ENCODE measurements around the gene ANKRD44. TPM values are rescaled to one million over a fixed set of nuclear protein-coding genes. Genes with fewer than 3 reads are reported as not detected.
"Not testable (repeated sequence)": the region's sequence is repeated elsewhere in the genome, so short reads cannot be mapped to it uniquely, and the experiment has no call there.

ANKRD44 gene
- total and polyA plus RNA-seq, 4 donors: 25.9 to 63.5 (median 31.5) TPM

DNA sequence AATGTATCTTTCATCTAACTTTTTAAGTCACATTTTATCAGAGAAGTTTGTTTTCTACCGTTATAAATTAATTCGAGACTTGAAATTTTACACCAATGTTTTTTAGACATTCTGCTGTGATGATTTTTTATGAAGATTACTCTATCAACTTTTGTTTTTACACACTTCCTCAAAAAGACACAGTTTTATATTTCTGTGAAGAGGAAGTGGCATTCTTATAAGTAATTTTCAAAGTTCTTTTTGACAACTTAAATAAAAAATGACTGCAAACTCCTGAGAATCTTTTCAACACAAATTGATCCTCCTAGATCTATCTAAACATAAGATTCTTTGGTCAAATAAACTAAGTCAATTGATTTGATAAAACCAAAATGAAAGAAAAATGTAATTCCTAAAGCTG is 13.7 kb downstream of the ANKRD44 start:
- DNase-seq (ENCODE audit: low read depth in 4 of 6, low spot score in 6 of 6): no peak
- Histone ChIP-seq H3K27me3 (ENCODE audit: control insufficient read depth, insufficient read depth, low read length) (no peaks in the 10 kb centered on the region), H3K36me3 (ENCODE audit: control insufficient read depth, insufficient read depth, low read length) (no peaks in the 10 kb centered on the region), H3K9me3 (ENCODE audit: control insufficient read depth, insufficient read depth, low read length) (no peaks in the 10 kb centered on the region), H3K27ac (ENCODE audit: low read depth, low read length) (no peak overlapping the region), H3K4me1 (ENCODE audit: control insufficient read depth, insufficient read depth, low read length) (no peaks in the 10 kb centered on the region), H3K4me3 (ENCODE audit: low read depth, low read length) (no peak overlapping the region)
- no CpG with 5 or more reads among the region's 2 CpGs for WGBS (ENCODE audit: insufficient coverage)

DNA sequence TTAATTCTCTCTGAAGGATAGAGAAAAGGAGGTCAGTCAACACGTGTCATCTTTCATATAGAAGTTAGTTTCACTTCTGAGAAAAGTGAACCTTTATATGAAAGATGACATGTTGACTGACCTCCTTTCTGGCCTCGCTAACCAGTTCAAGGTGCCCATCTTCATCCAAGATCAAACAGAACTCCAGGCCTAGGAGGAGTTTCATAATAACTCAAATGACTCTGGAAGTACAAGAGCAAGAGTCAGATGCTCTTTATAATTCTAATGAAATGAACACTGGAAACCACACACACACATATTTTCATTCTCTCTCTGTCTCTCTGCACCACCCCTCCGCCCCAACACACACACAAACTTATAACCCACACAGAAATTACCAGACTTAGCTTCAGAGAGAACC is 16.3 kb downstream of the ANKRD44 start:
- no CpG with 5 or more reads among the region's 3 CpGs for WGBS (ENCODE audit: insufficient coverage)
- DNase-seq (ENCODE audit: low read depth in 4 of 6, low spot score in 6 of 6): no peak
- H3K27ac ChIP-seq (ENCODE audit: low read depth, low read length): no peak overlapping the region
- H3K4me3 ChIP-seq (ENCODE audit: low read depth, low read length): no peak overlapping the region
- H3K27me3 ChIP-seq (ENCODE audit: control insufficient read depth, insufficient read depth, low read length): no peaks in the 10 kb centered on the region
- no peaks in the 10 kb centered on the region for H3K4me1 ChIP-seq (ENCODE audit: control insufficient read depth, insufficient read depth, low read length)
- H3K9me3 ChIP-seq (ENCODE audit: control insufficient read depth, insufficient read depth, low read length): no peaks in the 10 kb centered on the region
- H3K36me3 ChIP-seq (ENCODE audit: control insufficient read depth, insufficient read depth, low read length): no peaks in the 10 kb centered on the region

DNA sequence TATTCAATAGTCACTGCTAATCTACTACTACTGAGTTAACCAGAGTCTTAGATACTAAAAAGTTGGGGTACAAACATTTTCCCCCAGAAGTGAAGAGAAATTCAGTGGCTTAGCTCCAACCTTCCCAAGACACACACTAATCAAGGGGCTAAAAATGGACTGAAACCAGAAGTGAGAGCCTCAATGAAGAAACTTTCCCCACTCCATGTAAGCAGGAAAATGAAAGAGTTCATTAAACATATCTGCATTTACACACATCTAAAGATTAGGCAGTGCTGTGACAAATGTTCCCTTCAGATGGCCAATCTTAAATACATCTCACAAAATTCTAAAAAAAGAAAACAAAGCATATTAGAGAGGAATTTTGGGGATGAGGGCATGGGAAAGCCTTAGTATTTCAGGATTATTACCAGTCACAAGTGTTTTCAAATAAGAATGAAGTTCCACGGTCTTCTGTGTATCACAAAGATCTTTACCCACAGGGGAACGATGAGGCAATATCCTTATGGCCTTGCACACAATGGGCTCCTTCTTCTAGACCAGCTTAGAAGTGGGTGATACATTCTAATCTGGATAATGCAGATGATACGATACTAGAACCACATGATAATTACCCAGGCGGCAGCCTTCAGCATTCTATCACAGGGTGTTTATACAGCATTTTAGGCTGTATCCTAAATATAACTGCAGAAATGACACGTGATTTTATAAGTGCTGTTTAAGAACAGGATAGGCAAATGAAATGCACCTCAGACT is 17.1 kb downstream of the ANKRD44 start:
- Histone ChIP-seq H3K27ac (ENCODE audit: low read depth, low read length) (peak overlapping the region; percentile 53), H3K9me3 (ENCODE audit: control insufficient read depth, insufficient read depth, low read length) (no peaks in the 10 kb centered on the region), H3K4me1 (ENCODE audit: control insufficient read depth, insufficient read depth, low read length) (no peaks in the 10 kb centered on the region), H3K36me3 (ENCODE audit: control insufficient read depth, insufficient read depth, low read length) (no peaks in the 10 kb centered on the region), H3K4me3 (ENCODE audit: low read depth, low read length) (no peak overlapping the region), H3K27me3 (ENCODE audit: control insufficient read depth, insufficient read depth, low read length) (no peaks in the 10 kb centered on the region)
- 60% methylated on average over 1 of the region's 5 CpGs for WGBS (ENCODE audit: insufficient coverage)
- DNase-seq (ENCODE audit: low read depth in 4 of 6, low spot score in 6 of 6): no peak

GRCh38 chr2:197292619-197293018 is 18.0 kb downstream of the ANKRD44 start:
- Histone ChIP-seq H3K27ac (ENCODE audit: low read depth, low read length) (no peak overlapping the region), H3K27me3 (ENCODE audit: control insufficient read depth, insufficient read depth, low read length) (no peaks in the 10 kb centered on the region), H3K9me3 (ENCODE audit: control insufficient read depth, insufficient read depth, low read length) (no peaks in the 10 kb centered on the region), H3K4me1 (ENCODE audit: control insufficient read depth, insufficient read depth, low read length) (no peaks in the 10 kb centered on the region), H3K4me3 (ENCODE audit: low read depth, low read length) (no peak overlapping the region), H3K36me3 (ENCODE audit: control insufficient read depth, insufficient read depth, low read length) (no peaks in the 10 kb centered on the region)
- DNase-seq (ENCODE audit: low read depth in 4 of 6, low spot score in 6 of 6): no peak
- WGBS (ENCODE audit: insufficient coverage): 100% methylated on average over 1 of the region's 2 CpGs

GRCh38 chr2:197287596-197287932 is 23.0 kb downstream of the ANKRD44 start:
- H3K4me3 ChIP-seq (ENCODE audit: low read depth, low read length); H3K27me3 ChIP-seq (ENCODE audit: control insufficient read depth, insufficient read depth, low read length): not testable (repeated sequence)

GRCh38 chr2:197286805-197287595 is 23.6 kb downstream of the ANKRD44 start:
- no CpG with 5 or more reads among the region's 8 CpGs for WGBS (ENCODE audit: insufficient coverage)
- H3K27ac ChIP-seq (ENCODE audit: low read depth, low read length): no peak overlapping the region
- no peaks in the 10 kb centered on the region for H3K4me1 ChIP-seq (ENCODE audit: control insufficient read depth, insufficient read depth, low read length)
- H3K27me3 ChIP-seq (ENCODE audit: control insufficient read depth, insufficient read depth, low read length): no peaks in the 10 kb centered on the region
- DNase-seq (ENCODE audit: low read depth in 4 of 6, low spot score in 6 of 6): peak in 1 of 6 donors; percentile 79
- no peak overlapping the region for H3K4me3 ChIP-seq (ENCODE audit: low read depth, low read length)
- H3K36me3 ChIP-seq (ENCODE audit: control insufficient read depth, insufficient read depth, low read length): no peaks in the 10 kb centered on the region
- no peaks in the 10 kb centered on the region for H3K9me3 ChIP-seq (ENCODE audit: control insufficient read depth, insufficient read depth, low read length)

More at GRCh38 chr2:197287596-197287932, 23.0 kb downstream of the ANKRD44 start:
- H3K36me3 ChIP-seq (ENCODE audit: control insufficient read depth, insufficient read depth, low read length); H3K4me1 ChIP-seq (ENCODE audit: control insufficient read depth, insufficient read depth, low read length); DNase-seq (ENCODE audit: low read depth in 4 of 6, low spot score in 6 of 6); H3K27ac ChIP-seq (ENCODE audit: low read depth, low read length); H3K9me3 ChIP-seq (ENCODE audit: control insufficient read depth, insufficient read depth, low read length): not testable (repeated sequence)
- WGBS (ENCODE audit: insufficient coverage): 96% methylated on average over 7 of the region's 7 CpGs

GRCh38 chr2:197285361-197285760 is 25.2 kb downstream of the ANKRD44 start:
- no peaks in the 10 kb centered on the region for H3K9me3 ChIP-seq (ENCODE audit: control insufficient read depth, insufficient read depth, low read length)
- H3K36me3 ChIP-seq (ENCODE audit: control insufficient read depth, insufficient read depth, low read length): no peaks in the 10 kb centered on the region
- no peaks in the 10 kb centered on the region for H3K4me1 ChIP-seq (ENCODE audit: control insufficient read depth, insufficient read depth, low read length)
- peak in 1 of 6 donors; percentile 31 for DNase-seq (ENCODE audit: low read depth in 4 of 6, low spot score in 6 of 6)
- H3K27ac ChIP-seq (ENCODE audit: low read depth, low read length): no peak overlapping the region
- H3K4me3 ChIP-seq (ENCODE audit: low read depth, low read length): no peak overlapping the region
- H3K27me3 ChIP-seq (ENCODE audit: control insufficient read depth, insufficient read depth, low read length): no peaks in the 10 kb centered on the region
- WGBS (ENCODE audit: insufficient coverage): no CpG with 5 or more reads among the region's 3 CpGs

DNA sequence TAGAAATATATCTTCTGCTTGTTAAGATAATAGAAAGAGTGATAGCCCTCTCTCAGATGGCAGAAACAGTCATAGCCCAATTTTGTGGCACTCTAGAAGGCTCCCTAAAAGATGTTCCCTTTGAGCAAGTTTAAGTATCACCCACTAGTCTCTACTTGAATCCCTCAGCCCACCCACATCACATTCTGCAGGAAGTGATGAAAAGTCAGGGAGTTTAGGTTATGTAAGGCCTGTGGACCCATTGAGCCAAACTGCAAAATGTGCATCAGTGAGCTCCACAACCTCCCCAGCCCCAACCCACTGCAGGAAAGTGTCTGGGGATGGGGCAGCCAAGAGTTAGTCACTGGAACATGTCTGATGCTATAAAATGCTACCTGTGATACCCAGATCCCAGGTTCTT is 25.6 kb downstream of the ANKRD44 start:
- H3K4me1 ChIP-seq (ENCODE audit: control insufficient read depth, insufficient read depth, low read length): no peaks in the 10 kb centered on the region
- H3K36me3 ChIP-seq (ENCODE audit: control insufficient read depth, insufficient read depth, low read length): no peaks in the 10 kb centered on the region
- no peaks in the 10 kb centered on the region for H3K9me3 ChIP-seq (ENCODE audit: control insufficient read depth, insufficient read depth, low read length)
- H3K4me3 ChIP-seq (ENCODE audit: low read depth, low read length): no peak overlapping the region
- no peak overlapping the region for H3K27ac ChIP-seq (ENCODE audit: low read depth, low read length)
- DNase-seq (ENCODE audit: low read depth in 4 of 6, low spot score in 6 of 6): no peak
- H3K27me3 ChIP-seq (ENCODE audit: control insufficient read depth, insufficient read depth, low read length): no peaks in the 10 kb centered on the region

GRCh38 chr2:197281421-197281820 is 29.2 kb downstream of the ANKRD44 start:
- Histone ChIP-seq H3K4me3 (ENCODE audit: low read depth, low read length) (no peak overlapping the region), H3K36me3 (ENCODE audit: control insufficient read depth, insufficient read depth, low read length) (no peaks in the 10 kb centered on the region), H3K4me1 (ENCODE audit: control insufficient read depth, insufficient read depth, low read length) (no peaks in the 10 kb centered on the region), H3K27me3 (ENCODE audit: control insufficient read depth, insufficient read depth, low read length) (no peaks in the 10 kb centered on the region), H3K9me3 (ENCODE audit: control insufficient read depth, insufficient read depth, low read length) (no peaks in the 10 kb centered on the region), H3K27ac (ENCODE audit: low read depth, low read length) (no peak overlapping the region)
- whole genome bisulfite sequencing (ENCODE audit: insufficient coverage): no CpG with 5 or more reads among the region's 2 CpGs
- no peak for DNase-seq (ENCODE audit: low read depth in 4 of 6, low spot score in 6 of 6)

Measured in spinal cord (tissue), 10 donors.